Suprapubic skin (tissue), 4 donors: ENCODE results near the gene HMG20A. TPM values are rescaled to one million over a fixed set of nuclear protein-coding genes. Genes with fewer than 3 reads are reported as not detected.
A peak's percentile ranks its signal among the peaks of the same experiment; 100 is the strongest.

Source experiments
- DNase-seq, 2 donors: peaks; one replicate each; pipeline ENCODE4 v3.0.0-alpha.2; 2019; ENCODE audit warnings: low spot score in 2 of 2
- H3K27ac ChIP-seq: fragments of 200-600 bp; sonication (generic); one replicate; pipeline ENCODE4 v1.5.1; 2019
- H3K27me3 ChIP-seq: fragments of 200-600 bp; sonication (generic); one replicate; pipeline ENCODE4 v1.5.1; 2019
- H3K36me3 ChIP-seq: fragments of 200-600 bp; sonication (generic); one replicate; pipeline ENCODE4 v1.5.1; 2019
- H3K4me1 ChIP-seq: fragments of 200-600 bp; sonication (generic); one replicate; pipeline ENCODE4 v1.5.1; 2019
- H3K4me3 ChIP-seq: fragments of 200-600 bp; sonication (generic); one replicate; pipeline ENCODE4 v1.5.1; 2019; ENCODE audit warnings: mild to moderate bottlenecking
- H3K9me3 ChIP-seq: fragments of 200-600 bp; sonication (generic); one replicate; pipeline ENCODE4 v1.5.1; 2019
- EP300 ChIP-seq: sonication (generic); formaldehyde crosslinking; IDR thresholded peaks from one replicate; pipeline ENCODE4 v1.6.1; 2017; ENCODE audit warnings: antibody characterized with exemption
- POLR2A ChIP-seq, 2 donors: fragments of 450-650 bp; IDR thresholded peaks; one replicate each; pipeline ENCODE4 v1.6.1; 2017; ENCODE audit warnings: antibody characterized with exemption in 2 of 2, mild to moderate bottlenecking in 2 of 2, moderate library complexity in 2 of 2
- POLR2AphosphoS5 ChIP-seq, 3 donors: sonication (generic); formaldehyde crosslinking; IDR thresholded peaks; one replicate each; pipeline ENCODE4 v1.6.1; 2017; ENCODE audit warnings: antibody characterized with exemption in 3 of 3
- WGBS: methylation state at CpG from one replicate; pipeline ENCODE4 v1.1.5; 2018; 5-methylcytosine and 5-hydroxymethylcytosine counted together
- total RNA-seq, 4 donors: library from RNA; depleted of rRNA; stranded (reverse); fragments of >200 nt; gene quantifications; one replicate each; pipeline ENCODE4 v1.1.0, GENCODE V29; 2016
- TF ChIP-seq, protein P1 (sequence below), 2 donors: fragments of 200-600 bp in 1 of 2; fragments of 450-650 bp in 1 of 2; sonication (generic) in 1 of 2; IDR thresholded peaks; one replicate each; pipeline ENCODE4 v1.5.1; 2016 to 2019; ENCODE audit warnings: antibody characterized with exemption in 2 of 2, mild to moderate bottlenecking in 1 of 2, moderate library complexity in 1 of 2

Gene HMG20A
- total RNA-seq, 4 donors from 2014 or later, result 21.3 to 35.6 (median 23.5) TPM

DNA sequence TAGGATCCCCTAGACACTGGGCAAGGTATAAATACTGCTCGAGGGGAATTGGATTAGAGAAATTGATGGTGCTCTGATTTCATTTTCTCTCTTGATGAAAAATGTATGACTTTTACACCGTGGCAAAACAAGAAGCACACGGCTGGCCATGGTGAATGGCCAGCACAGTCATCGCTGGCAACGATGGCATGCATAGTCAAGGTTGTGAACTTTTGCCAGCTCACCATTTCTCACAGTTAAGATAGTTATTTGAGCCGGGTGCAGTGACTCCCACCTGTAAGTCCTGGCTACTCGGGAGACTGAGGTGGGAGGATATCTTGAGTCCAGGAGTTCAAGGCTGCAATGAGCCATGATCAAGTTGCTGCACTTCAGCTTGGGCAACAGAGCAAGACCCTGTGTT, 95.4 kb downstream of the HMG20A start:
- Histone ChIP-seq H3K9me3 (no peaks in the 10 kb centered on the region), H3K27ac (no peak overlapping the region), H3K4me3 (no peak overlapping the region), H3K36me3 (no peaks in the 10 kb centered on the region), H3K27me3 (no peaks in the 10 kb centered on the region), H3K4me1 (no peaks in the 10 kb centered on the region)
- TF ChIP-seq EP300, result no peak
- TF ChIP-seq, protein P1, sequence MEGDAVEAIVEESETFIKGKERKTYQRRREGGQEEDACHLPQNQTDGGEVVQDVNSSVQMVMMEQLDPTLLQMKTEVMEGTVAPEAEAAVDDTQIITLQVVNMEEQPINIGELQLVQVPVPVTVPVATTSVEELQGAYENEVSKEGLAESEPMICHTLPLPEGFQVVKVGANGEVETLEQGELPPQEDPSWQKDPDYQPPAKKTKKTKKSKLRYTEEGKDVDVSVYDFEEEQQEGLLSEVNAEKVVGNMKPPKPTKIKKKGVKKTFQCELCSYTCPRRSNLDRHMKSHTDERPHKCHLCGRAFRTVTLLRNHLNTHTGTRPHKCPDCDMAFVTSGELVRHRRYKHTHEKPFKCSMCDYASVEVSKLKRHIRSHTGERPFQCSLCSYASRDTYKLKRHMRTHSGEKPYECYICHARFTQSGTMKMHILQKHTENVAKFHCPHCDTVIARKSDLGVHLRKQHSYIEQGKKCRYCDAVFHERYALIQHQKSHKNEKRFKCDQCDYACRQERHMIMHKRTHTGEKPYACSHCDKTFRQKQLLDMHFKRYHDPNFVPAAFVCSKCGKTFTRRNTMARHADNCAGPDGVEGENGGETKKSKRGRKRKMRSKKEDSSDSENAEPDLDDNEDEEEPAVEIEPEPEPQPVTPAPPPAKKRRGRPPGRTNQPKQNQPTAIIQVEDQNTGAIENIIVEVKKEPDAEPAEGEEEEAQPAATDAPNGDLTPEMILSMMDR (IDR thresholded peaks at IDR 0.05), result no peak
- DNase-seq, result peak in 1 of 2 donors; percentile 5
- 87% methylated on average over 7 of the region's 7 CpGs for WGBS

DNA sequence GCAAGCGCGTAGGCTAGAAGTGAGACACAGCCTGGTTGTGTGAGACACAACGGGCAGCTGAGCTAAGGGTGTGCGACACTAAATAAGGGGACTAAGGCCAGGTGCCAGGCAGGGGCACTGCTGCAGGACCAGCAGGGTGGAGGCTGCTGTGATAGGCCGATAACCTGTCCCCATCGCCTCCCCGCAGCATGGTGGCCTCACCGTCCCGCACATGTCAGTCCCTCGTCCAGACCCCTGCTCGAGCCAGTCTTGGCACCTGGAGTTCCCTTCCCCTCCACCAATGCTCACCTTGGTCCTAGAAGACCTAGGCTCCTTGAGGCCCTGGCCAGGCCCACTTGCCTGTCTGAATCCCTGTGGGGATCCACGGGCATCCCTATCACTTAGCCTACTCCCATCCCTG, 96.1 kb downstream of the HMG20A start:
- DNase-seq, result peak in 1 of 2 donors; percentile 48
- H3K36me3 ChIP-seq, result no peaks in the 10 kb centered on the region
- no peak overlapping the region for H3K27ac ChIP-seq
- TF ChIP-seq POLR2A (IDR thresholded peaks at IDR 0.05), result no peak
- TF ChIP-seq, protein P1 (IDR thresholded peaks at IDR 0.05), result no peak
- no peak for TF ChIP-seq POLR2AphosphoS5 (IDR thresholded peaks at IDR 0.05)
- no peak for TF ChIP-seq EP300
- H3K27me3 ChIP-seq, result no peaks in the 10 kb centered on the region
- 91% methylated on average over 9 of the region's 12 CpGs for WGBS
- H3K4me3 ChIP-seq, result no peak overlapping the region
- no peaks in the 10 kb centered on the region for H3K9me3 ChIP-seq
- no peaks in the 10 kb centered on the region for H3K4me1 ChIP-seq

DNA sequence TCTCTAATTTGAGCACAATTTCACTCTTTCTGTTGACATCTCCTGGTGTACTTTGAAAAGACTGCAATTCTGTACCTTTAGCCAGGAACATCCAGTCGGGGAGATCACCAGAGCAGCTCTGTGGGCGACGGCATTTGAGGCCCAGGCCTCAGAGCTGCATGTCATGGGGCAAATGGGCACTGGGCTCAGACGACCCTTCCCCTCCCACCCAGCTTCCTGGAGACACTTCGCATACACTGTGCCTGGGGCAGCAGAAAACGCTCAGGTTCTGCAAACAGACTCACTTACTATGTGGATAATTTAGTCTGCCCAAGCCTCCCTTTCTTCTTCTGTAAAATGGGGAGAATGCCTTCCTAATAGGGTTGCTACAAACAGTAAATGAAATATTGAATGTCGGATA, 96.9 kb downstream of the HMG20A start:
- no peaks in the 10 kb centered on the region for H3K27me3 ChIP-seq
- no peak overlapping the region for H3K27ac ChIP-seq
- WGBS, result 94% methylated on average over 7 of the region's 7 CpGs
- no peaks in the 10 kb centered on the region for H3K4me1 ChIP-seq
- no peak for TF ChIP-seq EP300
- TF ChIP-seq, protein P1 (IDR thresholded peaks at IDR 0.05), result no peak
- H3K9me3 ChIP-seq, result no peaks in the 10 kb centered on the region
- DNase-seq, result no peak
- no peak overlapping the region for H3K4me3 ChIP-seq
- H3K36me3 ChIP-seq, result no peaks in the 10 kb centered on the region

DNA sequence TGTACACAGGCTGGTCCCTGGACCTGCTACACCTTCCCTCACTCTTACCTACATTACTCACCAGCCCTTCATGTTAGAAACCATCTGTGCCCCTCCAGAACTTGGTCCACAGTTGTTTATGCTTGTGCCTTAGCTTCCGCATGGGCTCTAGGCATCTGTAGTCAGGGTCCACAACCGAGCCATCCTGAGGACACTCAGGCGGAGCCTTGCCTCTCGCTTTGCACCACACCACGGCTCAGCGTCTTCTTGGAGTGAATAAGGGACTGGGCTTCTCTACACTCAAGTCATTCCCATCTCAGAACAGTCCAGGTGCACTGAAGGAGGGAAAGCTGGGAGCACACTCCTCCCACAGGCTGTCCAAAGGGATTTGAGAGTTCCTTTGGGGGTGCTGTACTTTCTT, 97.8 kb downstream of the HMG20A start:
- TF ChIP-seq, protein P1 (IDR thresholded peaks at IDR 0.05), result no peak
- no peak for TF ChIP-seq POLR2AphosphoS5 (IDR thresholded peaks at IDR 0.05)
- TF ChIP-seq EP300, result no peak
- Histone ChIP-seq H3K36me3 (no peaks in the 10 kb centered on the region), H3K4me3 (no peak overlapping the region), H3K27ac (no peak overlapping the region), H3K4me1 (no peaks in the 10 kb centered on the region), H3K27me3 (no peaks in the 10 kb centered on the region), H3K9me3 (no peaks in the 10 kb centered on the region)
- peak; percentile 17 to 67 for DNase-seq
- 97% methylated on average over 5 of the region's 6 CpGs for WGBS

DNA sequence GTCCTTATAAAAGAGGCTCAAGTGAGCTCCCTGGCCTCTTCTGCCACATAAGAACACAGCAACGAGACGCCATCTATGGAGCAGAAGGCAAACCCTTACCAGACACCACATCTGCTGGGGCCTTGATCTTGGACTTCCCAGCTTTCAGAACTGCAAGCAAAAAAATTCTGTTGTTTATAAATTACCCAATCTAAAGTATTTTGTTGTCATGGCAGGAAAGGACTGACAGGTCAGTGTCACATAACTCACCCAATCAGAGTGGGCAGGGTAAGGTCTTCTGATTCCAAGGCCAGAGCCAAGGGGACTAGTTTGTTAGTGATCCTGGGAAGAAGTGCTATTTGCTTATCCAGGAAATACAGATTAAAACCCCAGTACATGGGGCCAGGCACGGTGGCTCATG, 98.9 kb downstream of the HMG20A start:
- Histone ChIP-seq H3K4me1 (no peaks in the 10 kb centered on the region), H3K36me3 (no peaks in the 10 kb centered on the region), H3K27ac (no peak overlapping the region), H3K27me3 (no peaks in the 10 kb centered on the region), H3K9me3 (no peaks in the 10 kb centered on the region), H3K4me3 (no peak overlapping the region)
- TF ChIP-seq POLR2AphosphoS5 (IDR thresholded peaks at IDR 0.05) (no peak), POLR2A (IDR thresholded peaks at IDR 0.05) (no peak), EP300 (no peak)
- TF ChIP-seq, protein P1 (IDR thresholded peaks at IDR 0.05), result no peak
- DNase-seq, result peak; percentile 9 to 15
- WGBS, result 87% methylated on average over 3 of the region's 3 CpGs
